ENCODE results near the gene LRP1B.

- no peak for TF ChIP-seq EZH2 (IDR thresholded peaks at IDR 0.05; ENCODE audit: borderline replicate concordance, low read depth, low read length, severe bottlenecking)
- TF ChIP-seq CTCF (IDR thresholded peaks at IDR 0.05; ENCODE audit: borderline replicate concordance, extremely low read depth, low read length, poor library complexity, severe bottlenecking) = no peak
Observed at GRCh38 chr2:142175813-142176338, 45.1 kb upstream of the LRP1B start.

All from DND-41 (cell line).